HG02610 (cell line): ENCODE results near the gene PRR5.

Source experiments
- ATAC-seq: cut with Tn5 transposase; IDR thresholded peaks from one replicate; pipeline ENCODE4 v1.9.1; 2021; ENCODE audit warnings: mild to moderate bottlenecking, moderate library complexity; ENCODE audit not compliant: unreplicated experiment

PRR5 gene

DNA sequence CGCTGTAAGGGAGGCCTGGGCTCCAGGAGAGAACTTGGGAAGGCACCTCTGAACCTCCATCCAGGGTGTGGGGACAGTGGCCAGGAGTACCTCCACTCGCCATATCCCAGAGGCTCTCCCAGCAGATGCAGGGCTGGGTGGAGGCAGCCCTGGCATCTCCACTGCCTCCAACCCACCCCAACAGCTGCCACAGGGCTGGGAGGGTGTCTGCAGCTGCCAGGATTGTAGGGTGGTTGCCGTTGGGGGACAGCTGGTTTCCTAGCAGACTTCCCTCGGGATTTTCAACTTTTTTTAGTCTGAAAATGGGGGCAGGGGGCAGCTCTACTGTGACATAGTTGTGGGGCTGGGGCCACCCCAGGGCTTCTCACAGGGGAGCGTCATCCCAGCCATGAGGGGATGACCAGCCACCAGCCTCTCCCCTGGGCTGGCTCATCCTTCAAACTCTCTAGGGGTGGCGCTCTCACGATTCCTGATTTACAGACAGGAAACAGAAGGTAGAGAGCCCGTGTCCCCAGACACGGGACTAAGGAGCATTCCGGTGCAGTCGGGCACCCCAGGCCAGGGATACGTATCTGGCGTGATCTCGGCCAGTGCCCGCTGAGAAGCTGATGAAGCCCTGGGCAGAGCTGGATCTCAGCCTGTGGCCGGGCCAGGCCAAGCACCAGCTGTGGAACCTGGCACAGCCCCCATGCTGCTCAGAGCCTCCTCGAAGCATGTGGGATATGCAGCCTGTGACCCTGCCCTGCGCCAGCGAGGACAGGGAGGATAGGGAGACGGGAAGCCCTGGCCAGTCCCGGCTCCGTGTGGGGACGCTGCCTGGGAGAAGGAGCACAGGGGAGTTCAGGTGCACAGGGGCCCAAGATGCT, 9.9 kb downstream of the PRR5 start:
- no peak for ATAC-seq

- ATAC-seq: no peak
Observed at GRCh38 chr22:44712962-44713361, 11.0 kb downstream of the PRR5 start.

- ATAC-seq: no peak
Observed at GRCh38 chr22:44714703-44715350, 12.8 kb downstream of the PRR5 start.

GRCh38 chr22:44718418-44718817, 16.4 kb downstream of the PRR5 start:
- no peak for ATAC-seq

GRCh38 chr22:44719586-44720368, 17.8 kb downstream of the PRR5 start:
- ATAC-seq: no peak

- ATAC-seq: no peak
Observed at GRCh38 chr22:44721213-44721612, 19.2 kb downstream of the PRR5 start.

DNA sequence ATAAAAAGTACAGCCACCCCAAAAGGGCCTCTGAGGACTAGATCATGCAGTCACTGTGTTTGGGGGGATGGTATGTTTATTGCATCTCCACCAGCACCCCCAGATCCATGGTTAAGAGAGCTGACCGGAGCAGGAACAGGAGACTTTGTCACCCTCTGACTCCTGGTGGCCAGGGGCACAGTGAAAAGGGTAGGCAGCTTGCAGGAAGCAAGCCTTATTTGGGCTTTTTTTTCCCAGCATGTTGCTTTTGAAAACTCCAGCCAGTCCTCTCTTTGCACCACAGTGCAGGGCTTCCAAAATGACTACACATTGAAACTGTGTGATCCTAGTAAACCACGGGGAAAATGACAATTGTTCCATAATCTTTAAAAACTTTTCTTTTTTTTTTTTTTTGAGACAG, 20.6 kb downstream of the PRR5 start:
- ATAC-seq: no peak

DNA sequence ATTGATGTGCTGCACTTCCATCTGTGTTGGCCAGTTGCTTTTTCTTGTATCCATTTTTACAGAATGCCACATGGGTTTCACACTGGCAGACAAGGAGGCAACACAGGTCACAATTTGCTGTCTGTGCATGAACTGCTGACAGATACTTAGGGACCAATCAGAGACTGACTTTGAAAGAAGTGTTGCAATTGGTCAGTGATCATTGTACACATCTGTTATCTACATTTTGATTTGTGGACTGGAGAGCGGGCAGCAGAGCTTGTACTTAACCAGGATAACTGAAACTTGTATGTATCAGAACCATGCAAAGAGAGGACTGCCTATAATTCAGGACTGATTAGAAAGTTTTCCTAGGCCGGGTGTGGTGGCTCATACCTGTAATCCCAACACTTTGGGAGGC, 21.8 kb downstream of the PRR5 start:
- no peak for ATAC-seq

DNA sequence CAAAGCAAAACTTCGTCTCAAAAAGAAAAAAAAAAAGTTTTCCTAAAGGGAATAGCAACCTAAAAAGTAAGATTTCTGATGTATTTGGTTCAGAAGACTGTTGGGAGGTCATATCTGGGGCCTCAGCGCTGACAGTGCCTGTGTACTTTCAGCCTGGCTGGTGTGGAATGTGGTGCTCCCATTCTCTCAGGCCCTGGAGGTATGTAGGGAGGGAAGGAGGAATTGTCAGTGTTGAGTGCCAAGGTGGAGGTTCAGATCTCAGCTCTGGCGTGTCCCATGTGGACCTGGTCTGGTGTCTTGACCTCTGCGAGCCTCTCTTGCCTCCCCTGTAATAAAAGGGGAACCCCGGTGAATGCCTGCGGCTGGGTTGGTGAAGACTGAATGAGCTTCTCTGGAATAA, 22.4 kb downstream of the PRR5 start:
- ATAC-seq: no peak

- no peak for ATAC-seq
Observed at GRCh38 chr22:44724859-44725258, 22.9 kb downstream of the PRR5 start.

- ATAC-seq: no peak
Observed at GRCh38 chr22:44726439-44726838, 24.4 kb downstream of the PRR5 start.

GRCh38 chr22:44727148-44727547, 25.1 kb downstream of the PRR5 start:
- no peak for ATAC-seq

GRCh38 chr22:44727709-44728108, 25.7 kb downstream of the PRR5 start:
- no peak for ATAC-seq

- no peak for ATAC-seq
Observed at GRCh38 chr22:44728761-44729324, 26.8 kb downstream of the PRR5 start.

DNA sequence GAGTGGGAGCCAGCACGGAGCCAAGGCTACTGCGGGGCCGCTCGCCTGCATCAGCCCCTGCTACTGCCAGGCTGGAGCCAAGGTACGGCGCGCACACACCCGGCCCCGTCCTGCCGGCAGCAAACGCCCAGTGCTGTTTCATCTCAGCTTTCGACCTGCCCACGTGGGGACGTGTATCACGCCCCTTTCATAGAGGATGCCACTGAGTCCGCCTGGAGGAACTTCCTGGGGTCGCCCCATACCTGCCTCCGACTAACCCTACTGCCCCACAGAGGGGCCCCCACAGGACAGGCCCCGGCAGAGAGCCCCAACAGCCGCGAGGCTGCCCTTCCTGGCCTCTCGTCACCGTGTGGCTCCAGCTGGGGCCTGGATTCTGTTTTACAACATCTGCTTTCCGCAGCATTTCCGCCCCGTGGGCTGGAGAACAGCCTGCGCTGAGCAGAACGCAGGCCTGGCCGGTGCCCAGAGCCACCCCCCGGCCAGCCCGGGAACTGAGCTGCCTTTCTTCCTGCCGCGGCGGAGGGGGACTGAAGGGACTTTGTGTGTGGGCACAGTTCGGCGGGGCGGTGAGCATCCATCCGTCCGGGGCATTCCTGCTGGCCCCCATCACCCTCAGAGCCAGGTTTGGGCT, 27.5 kb downstream of the PRR5 start:
- ATAC-seq: no peak

DNA sequence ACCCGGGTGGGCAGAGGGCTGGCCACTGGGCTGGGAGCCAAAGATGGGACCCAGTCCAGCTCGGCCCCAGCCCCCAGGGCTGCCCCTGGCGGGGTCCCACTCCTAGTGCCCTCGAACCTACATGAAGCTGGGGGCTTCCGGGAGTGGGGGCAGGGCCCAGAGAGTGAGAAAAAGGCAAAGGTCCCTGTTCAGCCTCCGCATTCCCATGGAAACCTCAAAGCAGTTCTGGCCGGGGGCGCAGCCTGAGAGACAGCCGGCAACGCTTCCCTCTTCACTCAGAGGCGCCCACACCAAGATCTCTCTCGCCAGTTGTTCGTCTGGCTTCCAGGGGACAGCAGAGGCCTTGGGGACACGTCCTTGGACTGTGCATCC, 28.0 kb downstream of the PRR5 start:
- no peak for ATAC-seq

GRCh38 chr22:44730490-44731356, 28.7 kb downstream of the PRR5 start:
- ATAC-seq: no peak

DNA sequence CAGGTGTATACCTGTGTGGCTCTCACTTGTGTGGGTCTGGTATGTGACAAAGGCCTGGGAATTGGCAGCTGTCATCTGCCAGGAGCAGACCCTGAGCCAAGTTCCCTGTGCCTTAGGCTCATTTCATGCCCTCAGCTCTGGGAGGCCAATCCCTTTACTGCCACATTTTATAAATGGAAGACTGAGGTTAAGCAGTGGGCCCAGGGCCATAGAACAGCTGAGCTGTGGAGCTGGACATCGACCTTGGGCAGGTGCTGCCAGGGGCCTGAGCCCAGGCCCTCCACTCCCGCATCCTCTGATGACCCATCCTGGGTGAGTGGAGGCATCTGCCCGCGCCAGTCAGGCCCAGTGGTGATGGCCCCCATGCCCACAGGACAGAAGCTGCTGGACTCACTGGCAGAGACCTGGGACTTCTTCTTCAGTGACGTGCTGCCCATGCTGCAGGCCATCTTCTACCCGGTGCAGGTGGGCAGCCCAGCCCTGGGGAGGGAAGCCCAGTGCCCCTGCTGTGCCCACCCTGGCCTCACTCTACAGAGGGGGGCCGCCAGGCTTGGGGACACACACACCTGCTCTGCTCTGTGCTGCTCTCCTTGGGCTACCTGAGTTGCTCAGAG, 29.5 kb downstream of the PRR5 start:
- ATAC-seq: no peak

- ATAC-seq: no peak
Observed at GRCh38 chr22:44732017-44732561, 30.1 kb downstream of the PRR5 start.
